Femur (tissue), 1 donor: ENCODE results near the gene LAMA2.

Source experiments
- DNase-seq: peaks from one replicate; pipeline ENCODE4 v3.0.0-alpha.2; 2017

LAMA2 gene

GRCh38 chr6:128918886-128919285 is 35.9 kb downstream of the LAMA2 start:
- DNase-seq: no peak

- no peak for DNase-seq
Measured at GRCh38 chr6:128919412-128920180, 36.7 kb downstream of the LAMA2 start.

GRCh38 chr6:128925765-128926164 is 42.8 kb downstream of the LAMA2 start:
- DNase-seq: no peak

GRCh38 chr6:128929869-128930268 is 46.9 kb downstream of the LAMA2 start:
- DNase-seq: no peak

- DNase-seq: no peak
Measured at GRCh38 chr6:128930321-128930720, 47.4 kb downstream of the LAMA2 start.

GRCh38 chr6:128932061-128932460 is 49.1 kb downstream of the LAMA2 start:
- DNase-seq: no peak

GRCh38 chr6:128950864-128951263 is 67.9 kb downstream of the LAMA2 start:
- no peak for DNase-seq

GRCh38 chr6:128952902-128953301 is 70.0 kb downstream of the LAMA2 start:
- no peak for DNase-seq

GRCh38 chr6:128954308-128955043 is 71.5 kb downstream of the LAMA2 start:
- no peak for DNase-seq

GRCh38 chr6:128963561-128963960 is 80.6 kb downstream of the LAMA2 start:
- DNase-seq: no peak

GRCh38 chr6:128964233-128964755 is 81.4 kb downstream of the LAMA2 start:
- no peak for DNase-seq

GRCh38 chr6:128964771-128965170 is 81.8 kb downstream of the LAMA2 start:
- DNase-seq: no peak

GRCh38 chr6:128966934-128967333 is 84.0 kb downstream of the LAMA2 start:
- DNase-seq: no peak

GRCh38 chr6:128979071-128979470 is 96.1 kb downstream of the LAMA2 start:
- no peak for DNase-seq

GRCh38 chr6:128981716-128982115 is 98.8 kb downstream of the LAMA2 start:
- no peak for DNase-seq

GRCh38 chr6:128990360-128990759 is 107.4 kb downstream of the LAMA2 start:
- DNase-seq: no peak

- DNase-seq: no peak
Measured at GRCh38 chr6:128990915-128991314, 108.0 kb downstream of the LAMA2 start.

GRCh38 chr6:128993166-128993565 is 110.2 kb downstream of the LAMA2 start:
- no peak for DNase-seq

GRCh38 chr6:128997880-128998279 is 114.9 kb downstream of the LAMA2 start:
- DNase-seq: no peak

- DNase-seq: no peak
Measured at GRCh38 chr6:129006724-129007514, 124.0 kb downstream of the LAMA2 start.

GRCh38 chr6:129007701-129008373 is 124.9 kb downstream of the LAMA2 start:
- no peak for DNase-seq

- no peak for DNase-seq
Measured at GRCh38 chr6:129008591-129008990, 125.7 kb downstream of the LAMA2 start.

- no peak for DNase-seq
Measured at GRCh38 chr6:129009851-129010250, 126.9 kb downstream of the LAMA2 start.
